GM19238 (cell line): ENCODE results near the gene FOXP1.
"Not testable (repeated sequence)": the region's sequence is repeated elsewhere in the genome, so short reads cannot be mapped to it uniquely, and the experiment has no call there.

Experiments
- DNase-seq: peaks from one replicate; pipeline ENCODE4 v3.0.0; 2011; ENCODE audit warnings: low spot score; ENCODE audit not compliant: insufficient read length

The FOXP1 gene

DNA sequence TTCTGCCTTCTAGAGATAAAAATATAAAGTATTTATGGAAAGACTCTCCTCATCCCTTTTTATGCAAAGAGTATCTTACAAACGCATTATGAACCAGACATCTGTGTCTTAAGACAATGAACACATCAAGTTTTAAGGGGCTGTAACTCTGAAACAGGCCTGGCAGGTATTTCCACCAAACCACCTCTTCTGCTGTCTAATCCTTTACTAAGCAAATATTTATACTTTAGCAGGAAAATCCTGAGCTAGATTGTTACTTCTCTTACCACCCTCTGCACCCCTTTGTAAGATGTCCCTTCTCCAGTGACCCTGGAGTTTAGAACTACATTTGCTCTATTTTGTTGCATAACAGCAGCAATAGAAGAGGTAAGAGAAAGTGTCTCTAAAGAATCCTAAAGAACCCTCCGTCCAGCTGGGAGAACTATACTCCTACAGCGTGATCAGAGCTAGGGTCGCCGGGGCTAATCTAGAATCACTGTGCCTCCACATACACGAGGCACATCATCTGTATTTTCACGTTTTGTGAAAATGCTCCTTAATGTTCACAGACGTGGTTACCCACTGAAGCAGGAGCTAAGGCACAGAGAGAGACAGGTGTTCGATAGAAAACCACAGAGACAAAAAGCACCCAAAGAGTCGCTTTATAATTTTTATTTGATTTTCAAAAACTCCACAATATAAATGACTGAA, 129.6 kb downstream of the FOXP1 start:
- DNase-seq: no peak

DNA sequence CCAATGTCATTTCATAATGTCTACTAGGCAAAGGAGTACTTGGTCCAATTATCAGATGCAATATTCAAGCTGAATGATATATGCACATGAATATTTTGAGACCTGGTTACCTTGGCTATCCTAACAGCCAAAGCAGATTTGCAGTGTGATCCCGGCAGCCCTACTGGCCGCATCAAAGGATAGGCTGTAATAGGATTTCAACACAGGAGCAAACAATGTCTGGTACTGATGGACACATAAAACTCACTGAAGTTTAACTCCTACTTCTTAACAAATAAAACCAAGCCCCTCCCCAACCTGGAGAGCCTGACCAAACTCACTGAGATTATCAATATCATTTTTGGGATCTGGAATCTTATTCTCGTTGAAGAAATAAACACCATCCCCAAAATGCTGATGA, 130.2 kb downstream of the FOXP1 start:
- no peak for DNase-seq

DNA sequence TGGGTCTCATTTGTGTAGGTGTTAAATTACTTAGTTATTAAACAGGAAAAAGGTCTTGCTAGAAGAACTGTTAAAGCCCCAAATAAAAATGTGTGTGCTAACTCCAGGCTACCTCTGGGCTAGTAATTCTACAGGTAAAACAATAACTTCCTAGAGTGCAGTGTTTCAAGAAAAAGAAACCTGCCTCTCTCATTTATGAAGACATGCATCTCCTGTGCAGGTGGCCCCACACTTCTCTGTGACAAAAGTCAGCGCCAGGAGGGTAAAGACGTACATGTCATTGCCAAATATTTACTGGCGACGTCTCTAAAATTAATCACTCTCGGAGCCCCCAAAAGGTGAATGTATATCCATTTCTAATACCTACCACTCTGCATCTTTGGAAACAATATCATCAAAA, 131.7 kb downstream of the FOXP1 start:
- DNase-seq: no peak

DNA sequence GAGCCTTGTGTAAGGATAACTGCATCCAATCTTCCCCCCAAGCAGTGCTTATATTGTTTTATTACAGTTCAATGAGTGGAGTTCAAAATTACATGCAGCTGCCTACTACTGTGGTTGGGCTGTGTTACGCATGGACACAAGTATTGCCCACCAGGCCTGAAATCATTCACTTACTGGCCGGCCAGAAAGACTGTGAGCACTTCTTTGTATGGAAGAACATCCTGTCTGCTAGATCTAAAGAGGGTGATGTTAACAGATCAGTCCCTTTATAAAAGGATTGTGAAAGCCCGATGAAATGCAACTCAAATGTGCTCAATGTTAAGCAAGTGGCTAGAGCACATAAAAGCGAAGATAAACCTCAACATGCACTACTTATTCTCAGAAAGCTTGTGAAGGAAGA, 132.5 kb downstream of the FOXP1 start:
- DNase-seq: no peak

DNA sequence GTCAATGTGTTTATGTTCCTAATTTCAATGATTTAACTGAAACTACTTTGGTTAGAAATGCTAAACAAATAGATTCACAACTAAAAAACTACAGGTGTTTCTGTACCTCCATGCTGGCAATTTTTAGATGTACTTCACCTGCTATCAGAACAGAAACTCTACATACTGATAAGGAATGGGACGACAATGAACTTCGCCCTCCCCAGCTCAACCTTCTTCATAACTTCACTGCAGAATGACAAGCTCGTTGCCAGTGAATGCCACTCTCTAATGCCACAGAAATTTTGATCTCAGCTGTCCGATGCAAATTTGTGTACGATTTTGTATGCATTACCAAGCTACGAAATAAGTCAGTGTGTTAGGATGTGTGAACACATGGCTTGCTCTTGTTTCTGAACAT, 133.4 kb downstream of the FOXP1 start:
- no peak for DNase-seq

DNA sequence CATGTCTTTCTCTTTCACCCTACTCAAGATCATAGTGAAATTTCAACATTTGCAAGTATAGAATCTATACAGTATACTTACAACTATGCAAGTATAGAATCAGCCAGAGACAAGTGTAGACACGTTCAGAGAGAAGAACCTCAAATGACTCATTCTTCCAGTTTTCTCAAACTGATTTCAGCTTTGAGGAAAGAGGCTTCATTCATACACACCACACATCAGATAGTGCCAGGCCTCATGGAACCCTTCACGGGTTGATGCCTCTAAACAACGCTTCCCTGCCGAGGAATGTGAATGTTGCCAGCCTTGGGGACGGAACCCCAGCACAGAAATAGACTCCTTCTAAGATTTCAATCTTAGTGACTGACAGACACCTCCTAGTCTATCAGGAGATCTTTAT, 135.7 kb downstream of the FOXP1 start:
- DNase-seq: no peak

DNA sequence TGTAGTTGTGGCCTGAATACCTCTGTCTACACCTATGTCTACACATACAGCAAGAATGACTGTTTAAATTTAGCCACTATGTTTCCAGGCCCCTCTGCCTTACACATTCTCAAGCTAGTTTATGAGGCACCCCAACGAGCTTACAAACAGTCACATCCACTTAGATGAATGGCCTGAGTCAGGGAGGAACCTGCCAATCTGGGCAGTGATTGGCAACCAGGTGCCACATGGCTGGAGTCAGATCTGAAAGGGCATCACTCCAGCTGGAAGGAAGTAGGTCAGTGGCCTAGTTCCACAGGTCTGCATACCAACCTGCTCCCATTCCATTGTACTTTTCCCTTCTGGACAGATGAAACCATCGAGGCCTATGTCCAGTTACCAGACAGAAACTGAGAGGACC, 136.3 kb downstream of the FOXP1 start:
- no peak for DNase-seq

DNA sequence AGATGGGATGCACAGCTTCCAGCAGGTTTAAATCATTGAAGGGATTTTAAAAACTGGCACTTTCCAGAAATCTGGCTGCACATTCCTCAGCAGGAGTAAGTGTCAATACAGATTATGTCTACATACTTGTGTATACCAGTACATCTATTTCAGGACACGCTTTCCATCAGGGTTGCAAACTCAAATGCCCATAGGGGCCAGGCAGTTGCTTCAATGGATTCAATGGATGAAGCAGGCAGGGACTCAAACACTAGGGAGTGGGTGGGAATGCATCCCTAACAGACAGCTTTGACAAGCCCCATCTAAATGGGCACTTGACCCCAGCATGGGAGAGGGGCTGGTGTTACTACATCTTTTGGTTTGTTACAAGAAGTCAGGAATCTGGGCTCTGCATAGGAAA, 136.8 kb downstream of the FOXP1 start:
- no peak for DNase-seq

DNA sequence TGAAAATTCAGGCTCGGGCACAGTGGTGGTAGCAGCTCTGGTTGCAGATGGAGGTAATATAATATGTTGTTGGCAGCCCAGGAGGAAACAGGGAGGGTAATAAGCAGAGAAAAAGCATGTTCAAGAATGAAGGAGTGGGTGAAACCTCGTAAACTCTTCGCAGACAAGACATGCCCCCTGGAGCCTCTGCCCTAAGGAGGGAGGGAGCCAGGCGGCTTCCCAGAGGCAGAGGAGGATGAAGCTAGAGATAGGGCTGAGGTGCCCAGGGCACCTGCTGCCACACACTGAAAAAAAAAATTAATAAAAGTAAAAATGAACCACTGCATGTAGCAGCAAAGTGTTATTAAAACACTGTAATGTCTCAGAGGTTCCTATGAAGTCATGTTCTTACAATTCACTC, 137.3 kb downstream of the FOXP1 start:
- DNase-seq: no peak

DNA sequence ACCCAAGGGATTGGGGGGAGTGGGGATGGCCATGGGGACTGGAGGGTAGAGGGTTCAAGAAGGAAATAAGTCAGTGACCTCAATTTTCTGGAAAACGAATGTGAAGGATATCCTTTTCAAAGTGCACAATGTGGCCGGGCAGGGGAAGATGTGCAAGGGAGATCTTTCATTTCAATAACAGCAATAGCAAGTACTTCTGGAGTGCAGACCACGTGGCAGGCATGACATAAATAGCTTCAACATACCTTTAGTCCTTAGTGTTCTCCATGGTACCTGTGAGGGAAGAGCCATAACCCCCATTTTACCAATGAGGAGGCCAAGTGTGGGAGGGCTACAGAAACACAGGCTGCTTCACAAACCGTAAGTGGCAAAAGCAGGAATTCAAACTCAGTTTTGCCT, 138.7 kb downstream of the FOXP1 start:
- DNase-seq: no peak

DNA sequence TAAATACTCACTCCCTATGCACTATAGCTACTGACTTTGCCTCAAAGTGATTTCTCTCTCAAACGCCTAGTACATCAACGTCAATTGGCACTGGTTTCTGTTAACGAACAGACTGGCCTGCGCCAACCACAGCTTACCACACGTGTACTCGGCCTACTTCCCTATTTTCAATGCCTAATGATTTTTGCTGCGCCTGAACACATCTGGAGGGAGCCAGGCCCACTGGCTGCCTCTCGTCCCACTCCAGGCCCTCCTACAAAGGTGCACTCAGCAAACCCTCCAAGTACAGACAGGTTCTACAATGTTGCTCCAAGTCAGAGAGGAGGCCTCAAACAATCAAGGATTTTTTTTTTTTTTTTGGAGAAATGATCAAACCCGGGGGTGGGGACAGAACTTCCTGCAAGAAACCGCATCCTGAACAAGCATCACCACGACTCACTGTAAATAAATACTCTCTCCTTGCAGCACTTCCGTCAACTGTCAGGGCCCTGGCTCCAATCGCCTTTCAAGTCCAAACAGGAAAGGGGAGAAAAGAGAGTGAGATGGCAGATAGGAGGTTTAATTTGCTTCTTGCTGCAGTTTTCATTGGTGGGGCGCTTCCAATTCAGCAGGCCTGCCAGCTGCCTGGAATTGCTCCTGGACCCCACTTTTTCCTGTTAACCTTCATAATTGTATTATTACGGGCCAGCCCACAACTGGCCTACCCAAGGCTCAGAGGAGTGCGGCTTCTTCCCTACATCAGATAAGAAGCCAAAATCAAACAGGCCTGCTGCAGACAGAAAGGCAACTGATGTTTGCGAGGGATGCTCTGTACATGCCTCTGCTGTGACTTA, 139.3 kb downstream of the FOXP1 start:
- DNase-seq: peak; percentile 33

DNA sequence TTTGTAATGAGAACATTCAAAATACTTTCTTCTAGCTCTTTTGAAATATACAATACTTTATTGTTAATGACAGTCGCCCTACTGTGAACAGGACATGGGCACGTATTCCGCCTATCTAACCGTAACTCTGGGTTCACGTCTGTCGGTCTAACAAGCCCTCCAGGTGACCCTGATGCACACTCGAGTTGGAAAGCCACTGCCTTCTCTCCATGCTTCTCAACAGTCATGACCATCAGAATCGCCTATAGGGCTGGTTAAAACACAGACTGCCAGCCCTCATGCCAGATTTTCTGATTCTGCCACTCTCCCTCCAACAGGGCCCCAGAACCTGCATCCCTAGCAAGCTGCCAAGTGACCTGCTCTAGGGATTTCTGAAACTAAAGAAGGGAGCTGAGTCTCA, 140.2 kb downstream of the FOXP1 start:
- no peak for DNase-seq

DNA sequence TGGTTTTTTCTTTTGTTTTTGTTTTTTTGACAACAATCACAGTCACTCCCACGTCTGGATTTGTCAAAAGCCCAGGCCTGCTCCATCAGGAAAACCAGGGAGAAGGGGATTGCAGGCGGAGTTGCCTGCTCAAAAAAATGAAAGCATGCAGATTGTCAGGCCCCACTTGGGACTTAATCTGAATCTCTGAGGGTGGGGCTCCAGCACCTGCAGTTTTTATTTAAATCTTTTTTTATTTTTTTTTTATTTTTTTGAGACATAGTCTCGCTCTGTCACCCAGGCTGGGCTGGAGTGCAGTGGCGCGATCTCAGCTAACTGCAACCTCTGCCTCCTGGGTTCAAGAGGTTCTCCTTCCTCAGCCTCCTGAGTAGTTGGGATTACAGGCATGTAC, 140.9 kb downstream of the FOXP1 start:
- no peak for DNase-seq

DNA sequence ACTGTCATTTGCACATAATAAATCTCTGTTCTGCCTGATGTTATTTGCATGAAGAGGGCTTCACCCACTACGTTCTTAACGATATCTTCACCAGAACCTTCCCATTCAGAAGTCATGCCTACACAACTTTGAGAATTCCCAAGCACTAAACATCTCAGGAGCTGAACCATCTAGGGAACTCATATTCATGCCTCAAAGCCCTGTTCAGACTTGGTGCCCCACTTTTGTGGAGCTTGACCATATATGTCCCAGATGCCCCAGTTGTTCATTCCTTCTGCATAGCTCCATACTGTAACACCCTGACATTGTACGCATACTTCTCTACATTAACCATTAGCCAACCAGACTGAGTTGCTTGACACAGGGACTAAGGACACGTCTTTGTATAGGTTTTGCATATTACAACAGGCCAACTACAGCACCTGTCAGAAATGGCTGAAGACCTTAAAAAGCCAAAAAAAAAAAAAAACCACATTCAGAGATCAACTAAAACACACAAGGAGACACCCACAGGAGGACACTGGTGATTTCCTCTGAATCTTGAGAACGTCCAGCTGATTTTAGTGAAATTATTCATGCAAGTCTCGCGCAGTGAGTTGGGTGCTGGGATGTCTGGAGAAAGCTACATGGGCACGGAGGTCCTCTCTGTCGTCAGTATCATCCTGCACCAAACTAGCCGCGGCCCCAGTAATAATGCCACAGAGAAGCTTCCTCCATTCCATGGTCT, 141.4 kb downstream of the FOXP1 start:
- DNase-seq: no peak

DNA sequence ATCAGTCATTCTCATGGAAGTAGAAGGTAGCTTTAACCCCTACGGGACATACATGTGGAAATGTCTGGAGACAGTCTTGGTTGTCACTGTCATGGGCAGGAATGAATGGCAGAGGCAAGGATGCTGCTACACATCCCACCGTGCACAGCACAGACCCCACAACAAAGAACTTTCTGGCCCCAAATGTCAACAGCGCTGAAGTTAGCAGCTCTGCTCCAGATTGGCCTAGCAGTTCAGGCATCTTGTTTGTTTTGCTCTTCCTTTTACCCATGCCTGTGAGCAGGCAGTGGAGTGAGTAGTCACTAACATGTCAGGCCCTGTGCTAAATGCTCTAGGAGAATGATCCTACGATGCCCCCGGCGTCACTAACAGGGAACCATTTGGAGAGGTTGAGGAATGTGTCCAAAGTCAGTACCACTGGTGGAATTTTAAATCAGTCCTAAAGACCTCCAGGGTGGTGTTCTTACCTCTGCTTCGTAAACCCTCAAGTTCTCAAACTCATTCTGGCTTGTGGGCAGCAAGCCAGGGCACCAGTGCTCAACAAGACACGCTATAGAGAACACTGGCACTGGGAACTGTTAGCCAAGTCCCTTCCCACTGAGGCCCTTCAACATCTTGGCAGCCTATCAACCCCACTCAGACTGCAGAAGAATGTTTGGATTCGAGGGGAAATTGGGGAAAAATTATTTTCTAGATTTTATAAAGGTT, 142.2 kb downstream of the FOXP1 start:
- no peak for DNase-seq

DNA sequence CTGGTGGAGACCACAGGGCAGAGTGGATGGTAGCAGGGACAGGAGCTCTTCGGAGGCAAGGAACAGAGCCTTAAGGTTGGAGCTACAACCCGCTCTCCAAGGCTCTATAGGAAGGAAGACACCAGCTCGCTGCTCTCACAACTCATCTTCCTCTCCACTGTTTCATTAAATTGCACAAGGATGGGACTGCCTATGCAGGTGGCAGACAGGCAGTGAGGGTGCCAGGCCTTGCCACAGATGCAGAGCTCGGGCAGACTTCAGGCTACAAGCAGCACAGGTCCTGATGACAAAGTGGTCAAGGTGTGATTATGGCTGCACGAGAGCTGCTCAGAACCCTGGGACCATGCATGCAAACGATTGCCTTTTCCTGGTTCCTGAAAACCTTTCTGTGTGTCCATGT, 144.6 kb downstream of the FOXP1 start:
- DNase-seq: no peak

DNA sequence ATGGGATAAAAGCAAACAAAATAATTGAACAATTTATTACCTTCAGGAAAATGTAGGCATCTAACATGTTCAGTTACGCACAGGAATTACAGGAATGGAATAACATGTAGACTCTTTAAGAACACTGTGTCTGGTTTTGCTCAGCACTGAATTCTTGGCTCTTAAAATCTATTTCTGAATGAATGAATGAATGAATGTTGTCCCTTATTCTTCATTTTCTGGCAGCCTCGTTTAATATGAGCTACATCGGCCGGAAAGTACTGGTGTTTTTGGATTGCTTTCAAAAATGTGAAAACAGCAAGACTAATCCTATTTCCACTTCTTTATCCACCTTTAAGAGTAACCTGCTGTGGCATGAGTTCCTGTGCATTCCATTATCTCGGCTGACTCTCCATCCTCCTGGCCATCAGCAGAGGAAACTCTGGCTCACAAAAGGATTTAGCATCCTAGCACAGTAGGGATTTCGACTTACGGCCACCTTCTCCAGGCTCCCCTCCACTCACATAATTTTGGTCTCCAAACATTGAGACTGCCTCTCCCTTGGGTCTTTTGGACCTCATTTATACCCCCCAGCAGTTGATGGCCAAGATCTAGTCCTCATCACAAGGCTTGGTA, 145.3 kb downstream of the FOXP1 start:
- DNase-seq: no peak

DNA sequence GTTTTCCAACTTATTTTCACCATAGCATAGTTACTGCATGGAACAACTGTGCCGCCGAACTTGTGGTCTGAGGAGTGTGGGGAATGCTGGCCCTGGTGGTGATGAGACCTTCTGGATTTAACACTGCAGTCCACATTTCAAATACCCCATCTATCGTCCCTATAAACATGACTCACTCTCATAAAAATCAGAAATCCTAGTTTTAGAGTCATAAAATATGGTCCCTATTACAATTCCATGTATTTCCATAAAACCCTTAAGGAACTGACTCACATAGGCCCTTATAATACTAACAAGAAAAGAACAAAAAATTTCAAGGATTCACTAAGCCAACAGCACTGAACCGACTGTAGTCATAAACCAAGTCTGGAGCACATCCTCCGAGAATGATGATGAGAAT, 147.2 kb downstream of the FOXP1 start:
- DNase-seq: no peak

DNA sequence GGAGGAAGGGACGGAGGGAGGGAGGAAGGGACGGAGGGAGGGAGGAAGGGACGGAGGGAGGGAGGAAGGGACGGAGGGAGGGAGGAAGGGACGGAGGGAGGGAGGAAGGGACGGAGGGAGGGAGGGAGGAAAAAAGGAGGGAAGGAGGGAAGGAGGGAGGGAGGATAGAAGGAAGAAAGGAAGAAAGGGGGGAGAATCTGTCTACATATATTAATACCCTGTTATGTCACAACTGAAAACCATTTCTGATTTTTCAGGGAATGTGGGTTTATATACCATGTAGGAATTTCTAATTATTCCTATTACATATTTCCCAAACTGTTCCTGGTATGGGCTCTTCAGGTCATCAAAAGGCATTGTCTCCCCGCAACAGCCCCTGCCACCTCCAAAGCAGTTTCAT, 147.7 kb downstream of the FOXP1 start:
- not testable (repeated sequence) for DNase-seq

DNA sequence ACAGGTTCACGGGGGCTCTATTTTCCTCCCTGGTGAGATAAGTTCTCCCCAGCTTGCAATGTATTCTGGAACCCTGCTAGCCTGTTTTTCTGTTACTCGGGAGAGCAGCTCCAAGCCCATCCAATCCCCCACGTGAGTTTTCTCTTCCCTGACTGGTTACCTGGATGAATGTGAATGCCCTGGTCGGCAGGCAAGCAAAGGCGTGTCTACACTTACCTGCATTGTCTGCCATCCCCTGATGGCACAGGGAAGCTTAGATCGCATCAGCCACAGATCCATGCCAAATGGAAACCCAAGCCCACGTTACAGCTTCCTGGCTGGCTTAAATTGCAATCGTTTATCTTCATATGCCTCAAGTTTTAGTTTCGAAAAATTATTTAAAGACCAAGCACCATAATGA, 149.9 kb downstream of the FOXP1 start:
- no peak for DNase-seq
